MM.1S (cell line): Measurements from ENCODE around the gene CCDC85C.

Source experiments
- DNase-seq: peaks from one replicate; pipeline ENCODE4 v3.0.0-alpha.2; 2015
- H2AFZ ChIP-seq: fragments of 300-600 bp; sonication (generic); 2 replicates; pipeline ENCODE4 v1.6.0; 2016; ENCODE audit warnings: antibody characterized with exemption, low read length
- H3F3A ChIP-seq: fragments of 300-600 bp; sonication (generic); 2 replicates; pipeline ENCODE4 v1.6.1; 2016; ENCODE audit warnings: mild to moderate bottlenecking, antibody characterized with exemption, low read length, moderate library complexity, mixed read lengths; ENCODE audit not compliant: insufficient read depth
- H3K27ac ChIP-seq: fragments of 300-600 bp; sonication (generic); 2 replicates; pipeline ENCODE4 v1.5.1; 2016; ENCODE audit warnings: mild to moderate bottlenecking, low read length
- H3K27me3 ChIP-seq: fragments of 300-600 bp; sonication (generic); replicated peaks from 2 replicates; pipeline ENCODE4 v1.6.0; 2016; ENCODE audit warnings: low read length; ENCODE audit not compliant: insufficient read depth
- H3K36me3 ChIP-seq: fragments of 300-600 bp; sonication (generic); replicated peaks from 2 replicates; pipeline ENCODE4 v1.6.1; 2016; ENCODE audit warnings: mild to moderate bottlenecking, low read length, mixed read lengths; ENCODE audit not compliant: insufficient read depth
- H3K4me1 ChIP-seq: fragments of 300-600 bp; sonication (generic); 2 replicates; pipeline ENCODE4 v1.6.1; 2016; ENCODE audit warnings: low read length, mixed read lengths
- H3K4me2 ChIP-seq: fragments of 300-600 bp; sonication (generic); 2 replicates; pipeline ENCODE4 v1.6.0; 2016; ENCODE audit warnings: low read depth, low read length
- H3K4me3 ChIP-seq: fragments of 300-600 bp; sonication (generic); 2 replicates; pipeline ENCODE4 v1.5.1; 2016; ENCODE audit warnings: low read length, mixed read lengths
- H3K79me2 ChIP-seq: fragments of 300-600 bp; sonication (generic); 2 replicates; pipeline ENCODE4 v1.6.1; 2016; ENCODE audit warnings: mixed run types, low read length, mixed read lengths
- H3K9ac ChIP-seq: fragments of 300-600 bp; sonication (generic); 2 replicates; pipeline ENCODE4 v1.6.1; 2016; ENCODE audit warnings: low read length, mixed read lengths
- H3K9me2 ChIP-seq: fragments of 300-600 bp; sonication (generic); replicated peaks from 2 replicates; pipeline ENCODE4 v1.6.1; 2016; ENCODE audit warnings: mild to moderate bottlenecking, low read length, mixed read lengths; ENCODE audit not compliant: insufficient read depth
- H3K9me3 ChIP-seq: fragments of 300-600 bp; sonication (generic); replicated peaks from 2 replicates; pipeline ENCODE4 v1.6.1; 2016; ENCODE audit warnings: mild to moderate bottlenecking, low read length, mixed read lengths; ENCODE audit not compliant: insufficient read depth
- H4K20me1 ChIP-seq: fragments of 300-600 bp; sonication (generic); 2 replicates; pipeline ENCODE4 v1.6.1; 2016; ENCODE audit warnings: mild to moderate bottlenecking, low read length, moderate library complexity, mixed read lengths; ENCODE audit not compliant: insufficient read depth
- CTCF ChIP-seq: fragments of 300-600 bp; sonication (generic); IDR thresholded peaks from 2 replicates; pipeline ENCODE4 v1.5.1; 2016; ENCODE audit warnings: antibody characterized with exemption, low read length, mixed read lengths
- EZH2 ChIP-seq: fragments of 300-600 bp; sonication (generic); optimal IDR thresholded peaks from 2 replicates; pipeline ENCODE3; 2017; ENCODE audit warnings: low read depth, mild to moderate bottlenecking, antibody characterized with exemption, low read length, mixed read lengths
- EZH2phosphoT487 ChIP-seq: fragments of 300-600 bp; sonication (generic); IDR thresholded peaks from 2 replicates; pipeline ENCODE4 v1.6.1; 2018; ENCODE audit warnings: antibody characterized with exemption, low read length

The CCDC85C gene

GRCh38 chr14:99633141-99633540, 29.1 kb upstream of the CCDC85C start:
- TF ChIP-seq EZH2 (no peak), EZH2phosphoT487 (no peak)
- Histone ChIP-seq H3K9me2 (no peaks in the 10 kb centered on the region), H3K9ac (no peak overlapping the region), H3K9me3 (no peaks in the 10 kb centered on the region), H3K27me3 (no peaks in the 10 kb centered on the region), H2AFZ (no peak overlapping the region), H3K4me1 (no peaks in the 10 kb centered on the region), H3K4me3 (no peak overlapping the region), H3F3A (no peaks in the 10 kb centered on the region), H4K20me1 (no peaks in the 10 kb centered on the region), H3K4me2 (no peak overlapping the region), H3K27ac (no peak overlapping the region), H3K79me2 (no peaks in the 10 kb centered on the region), H3K36me3 (no peaks in the 10 kb centered on the region)
- no peak for DNase-seq

DNA sequence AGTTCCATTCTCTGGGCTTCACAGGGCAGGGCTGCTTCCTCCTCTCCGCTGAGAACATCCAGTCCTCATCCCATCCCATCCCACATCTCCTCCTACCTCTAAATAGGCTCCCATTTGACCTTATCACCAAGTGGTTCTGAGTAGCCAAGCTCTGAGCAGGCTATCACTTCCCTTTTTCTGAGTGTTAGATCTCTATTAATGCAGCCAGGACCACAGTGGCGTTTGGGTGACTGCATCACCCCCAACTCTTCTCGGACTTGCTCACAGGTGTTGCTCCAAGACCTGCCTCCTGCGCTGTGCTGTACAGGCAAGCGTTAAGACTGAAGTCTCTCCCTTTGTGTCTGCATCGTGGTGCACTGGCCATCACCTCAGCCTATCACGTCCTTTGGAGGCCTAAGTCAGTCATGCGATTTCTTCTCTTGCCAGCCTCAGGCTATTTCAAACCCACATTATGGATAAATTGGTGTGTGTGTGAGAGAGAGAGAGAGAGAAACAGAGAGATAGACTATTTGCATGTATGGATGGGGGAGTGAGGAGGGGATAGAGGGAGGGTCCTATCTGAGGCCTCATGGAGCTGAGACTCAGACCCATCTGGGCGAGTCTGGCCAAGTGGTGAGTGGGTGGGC, 28.5 kb upstream of the CCDC85C start:
- no peaks in the 10 kb centered on the region for H3K79me2 ChIP-seq
- H3K36me3 ChIP-seq, result no peaks in the 10 kb centered on the region
- no peak overlapping the region for H3K4me3 ChIP-seq
- H2AFZ ChIP-seq, result no peak overlapping the region
- H3K27ac ChIP-seq, result no peak overlapping the region
- H4K20me1 ChIP-seq, result no peaks in the 10 kb centered on the region
- DNase-seq, result no peak
- H3K9me2 ChIP-seq, result no peaks in the 10 kb centered on the region
- TF ChIP-seq EZH2, result no peak
- TF ChIP-seq CTCF, result no peak
- TF ChIP-seq EZH2phosphoT487, result no peak
- no peaks in the 10 kb centered on the region for H3F3A ChIP-seq
- no peaks in the 10 kb centered on the region for H3K4me1 ChIP-seq
- no peak overlapping the region for H3K9ac ChIP-seq
- no peaks in the 10 kb centered on the region for H3K9me3 ChIP-seq
- no peak overlapping the region for H3K4me2 ChIP-seq
- no peaks in the 10 kb centered on the region for H3K27me3 ChIP-seq

GRCh38 chr14:99630202-99630601, 26.2 kb upstream of the CCDC85C start:
- Histone ChIP-seq H3K4me3 (no peak overlapping the region), H3K9me2 (no peaks in the 10 kb centered on the region), H3K4me1 (no peaks in the 10 kb centered on the region), H3K9ac (no peak overlapping the region), H2AFZ (no peak overlapping the region), H3K36me3 (no peaks in the 10 kb centered on the region), H3K79me2 (no peaks in the 10 kb centered on the region), H3K27ac (no peak overlapping the region), H3F3A (no peaks in the 10 kb centered on the region), H3K4me2 (no peak overlapping the region), H4K20me1 (no peaks in the 10 kb centered on the region), H3K9me3 (no peaks in the 10 kb centered on the region), H3K27me3 (no peaks in the 10 kb centered on the region)
- TF ChIP-seq EZH2, result no peak
- TF ChIP-seq EZH2phosphoT487, result no peak
- TF ChIP-seq CTCF, result no peak
- no peak for DNase-seq

DNA sequence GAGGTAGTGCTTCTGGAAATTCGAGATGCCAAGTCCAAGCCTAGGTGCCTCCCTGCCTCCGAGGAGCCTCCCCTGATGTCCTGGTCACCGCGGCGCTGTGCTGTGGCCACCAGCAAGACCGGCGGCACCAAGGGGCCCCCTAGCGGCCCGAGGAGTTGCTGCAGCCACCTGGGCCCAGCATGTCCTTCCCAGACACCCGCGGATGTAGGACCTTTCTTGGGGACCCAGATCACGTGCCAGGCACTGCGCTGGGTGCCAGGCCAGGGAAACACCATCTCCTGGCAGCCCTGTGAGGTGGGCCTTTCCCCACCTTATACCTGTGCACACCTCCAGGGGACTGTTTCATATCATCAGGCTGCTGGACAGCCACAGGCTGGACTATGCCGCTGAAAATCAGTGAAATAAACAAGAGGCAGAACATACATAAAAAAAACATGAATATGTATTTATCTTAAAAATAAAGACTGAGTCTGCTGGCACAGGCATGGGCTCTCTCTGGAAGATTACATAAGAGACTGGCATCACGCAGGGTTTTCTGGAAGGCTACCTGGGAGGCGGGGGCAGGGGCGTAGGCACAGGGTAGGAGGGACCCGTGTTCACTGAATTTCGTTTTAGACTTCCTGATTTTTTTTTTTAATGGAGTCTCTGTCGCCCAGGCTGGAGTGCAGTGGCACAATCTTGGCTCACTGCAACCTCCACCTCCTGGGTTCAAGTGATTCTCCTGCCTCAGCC, 25.0 kb upstream of the CCDC85C start:
- no peak overlapping the region for H3K27ac ChIP-seq
- 0 out of 2 replicates have a peak overlapping the region, but pooled peaks have one; percentile 15 for H2AFZ ChIP-seq
- DNase-seq, result peak; percentile 42
- peak overlapping the region; percentile 21; the same call in 1 of the 2 replicates for H3K4me2 ChIP-seq
- no peaks in the 10 kb centered on the region for H3K79me2 ChIP-seq
- H3K9ac ChIP-seq, result no peak overlapping the region
- no peaks in the 10 kb centered on the region for H4K20me1 ChIP-seq
- H3K9me2 ChIP-seq, result no peaks in the 10 kb centered on the region
- no peaks in the 10 kb centered on the region for H3K9me3 ChIP-seq
- H3K27me3 ChIP-seq, result no peaks in the 10 kb centered on the region
- TF ChIP-seq CTCF (peak; percentile 67), EZH2 (no peak), EZH2phosphoT487 (no peak)
- no peaks in the 10 kb centered on the region for H3F3A ChIP-seq
- no peaks in the 10 kb centered on the region for H3K36me3 ChIP-seq
- H3K4me1 ChIP-seq, result no peaks in the 10 kb centered on the region
- H3K4me3 ChIP-seq, result no peak overlapping the region
